ENCODE results near the gene NTM.

The NTM gene

DNA sequence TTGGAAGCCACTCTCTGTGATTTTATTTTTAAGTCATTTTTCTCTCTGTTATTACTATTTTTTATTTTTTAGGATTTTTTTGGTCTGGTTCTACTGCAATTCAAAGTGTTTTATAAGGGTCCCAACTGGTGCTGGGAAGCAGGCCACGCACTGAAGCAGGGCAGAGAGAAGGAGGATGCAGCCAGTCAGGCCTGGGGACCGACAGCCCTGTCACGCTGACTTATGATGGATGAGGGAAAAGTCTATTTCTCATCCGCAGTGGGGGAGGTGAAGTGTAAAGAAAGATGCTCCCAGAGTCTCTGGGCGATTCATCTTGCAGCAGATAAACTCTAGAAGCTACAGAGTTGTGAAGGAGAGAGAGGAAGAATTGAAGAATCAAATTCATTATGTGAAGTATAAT, 191.6 kb downstream of the NTM start:
- DNase-seq: no peak

DNA sequence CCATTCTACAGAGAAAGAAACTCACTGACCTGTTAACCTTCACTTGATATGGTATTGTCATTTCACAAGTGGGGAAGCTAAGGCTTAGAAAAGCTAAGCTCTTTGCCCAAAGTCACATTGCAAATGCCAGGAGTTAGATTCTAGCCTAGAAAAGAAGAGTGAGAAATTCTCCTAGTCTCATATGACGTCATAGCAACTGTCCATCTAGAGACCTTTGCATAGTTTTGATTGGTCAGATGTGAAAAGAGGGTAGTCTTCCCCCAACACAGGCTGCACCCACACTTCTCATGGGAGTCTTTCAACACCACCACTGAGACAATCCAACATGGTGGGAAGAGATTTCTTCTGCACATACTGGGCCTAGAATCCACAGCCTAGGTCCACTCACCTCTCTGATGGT, 197.9 kb downstream of the NTM start:
- DNase-seq: no peak

DNA sequence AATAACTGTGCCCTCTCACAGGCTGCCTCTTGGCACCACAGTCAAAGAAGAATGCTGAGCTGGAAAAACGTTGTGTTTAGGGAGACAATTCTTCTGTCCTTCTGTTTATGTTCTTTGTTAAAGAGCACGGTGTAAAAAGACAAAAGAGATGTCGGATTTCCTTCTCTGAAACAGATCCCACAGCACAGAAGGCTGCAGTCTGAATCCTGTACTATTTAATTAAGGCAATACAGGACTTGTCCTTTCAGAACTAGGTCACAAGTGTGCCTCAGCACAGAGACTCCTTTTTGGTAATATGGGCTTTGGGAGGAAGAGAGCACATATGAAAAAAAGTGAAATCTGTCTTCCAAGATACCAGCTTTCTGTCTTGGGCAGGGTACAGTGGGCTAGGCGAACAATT, 201.2 kb downstream of the NTM start:
- DNase-seq: no peak

DNA sequence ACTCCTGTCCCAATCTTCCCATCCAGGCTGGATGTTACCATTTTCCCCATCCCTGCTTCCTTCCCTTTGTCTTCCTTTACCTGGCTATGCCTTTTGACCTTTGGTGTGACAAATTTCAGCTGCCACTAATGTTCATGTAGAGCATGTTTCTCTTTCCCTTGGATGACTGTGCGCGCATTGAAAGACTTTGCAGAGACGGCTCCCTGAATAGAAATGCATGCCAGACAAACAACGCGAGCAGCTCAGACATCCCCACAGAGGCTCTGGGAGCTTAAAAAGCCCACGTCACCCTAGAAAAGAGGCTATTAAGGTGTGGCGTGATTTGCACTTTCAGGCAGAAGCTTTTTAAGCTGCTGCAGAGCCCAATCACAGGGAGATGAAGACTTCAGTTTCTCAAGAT, 202.0 kb downstream of the NTM start:
- DNase-seq: no peak

DNA sequence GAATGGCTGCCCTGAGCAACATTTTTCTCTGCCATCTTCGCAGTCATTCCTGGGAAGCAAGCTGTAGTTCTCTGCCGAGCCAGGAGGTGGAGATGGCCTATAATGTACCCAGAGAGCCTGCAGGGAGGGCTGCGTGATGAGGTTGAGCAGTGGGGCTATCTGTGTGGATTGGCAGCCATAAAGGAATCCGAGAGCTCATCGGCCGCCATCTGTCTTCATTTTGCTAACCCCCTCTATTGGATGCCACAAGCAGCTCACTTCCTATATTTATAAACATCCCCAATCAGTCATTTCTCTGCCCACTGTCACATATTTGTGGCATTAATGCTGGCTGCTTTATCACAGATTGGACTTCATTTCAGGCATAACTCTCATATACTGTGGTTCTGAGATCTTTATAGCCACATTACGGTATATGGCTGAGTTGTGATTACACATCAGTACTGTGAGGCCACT, 209.5 kb downstream of the NTM start:
- DNase-seq: no peak

DNA sequence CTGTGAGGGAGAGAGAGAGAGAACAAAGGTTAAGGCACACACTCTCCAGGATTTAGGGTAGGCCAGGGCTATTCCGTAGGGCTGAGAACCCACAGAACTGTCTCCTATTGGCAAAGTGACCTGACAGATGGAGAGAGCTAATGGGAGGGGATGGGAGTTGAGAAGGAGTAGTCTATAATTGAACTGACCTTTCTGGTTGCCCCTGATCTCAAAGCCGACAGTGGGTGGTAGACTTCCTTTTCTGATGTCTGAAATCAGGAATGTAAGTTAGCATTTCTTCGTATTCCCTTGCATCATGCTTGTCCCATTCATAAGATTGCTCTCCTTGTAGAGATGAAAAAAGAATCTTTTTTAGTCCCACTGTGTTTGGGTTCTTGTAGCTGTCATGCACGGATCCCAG, 210.1 kb downstream of the NTM start:
- DNase-seq: no peak

DNA sequence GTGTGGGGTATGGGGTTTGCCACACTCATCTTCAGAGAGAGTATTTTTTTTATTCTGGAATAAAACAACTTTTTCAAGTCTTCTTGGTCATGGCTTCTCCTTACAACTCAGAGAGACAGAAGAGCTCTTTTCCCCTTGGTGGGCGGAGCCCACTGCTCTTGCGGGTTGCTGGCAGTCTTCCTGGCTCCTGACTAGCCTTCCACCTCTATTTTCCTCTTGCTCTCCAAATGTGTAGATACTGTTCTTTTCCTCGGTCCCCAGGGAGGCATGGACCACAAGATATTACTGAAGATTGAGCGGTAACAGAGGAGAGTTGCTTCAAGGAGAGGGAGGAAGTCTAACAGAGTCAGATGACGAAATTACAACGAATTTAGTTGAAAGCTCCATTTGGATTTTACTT, 210.6 kb downstream of the NTM start:
- no peak for DNase-seq

DNA sequence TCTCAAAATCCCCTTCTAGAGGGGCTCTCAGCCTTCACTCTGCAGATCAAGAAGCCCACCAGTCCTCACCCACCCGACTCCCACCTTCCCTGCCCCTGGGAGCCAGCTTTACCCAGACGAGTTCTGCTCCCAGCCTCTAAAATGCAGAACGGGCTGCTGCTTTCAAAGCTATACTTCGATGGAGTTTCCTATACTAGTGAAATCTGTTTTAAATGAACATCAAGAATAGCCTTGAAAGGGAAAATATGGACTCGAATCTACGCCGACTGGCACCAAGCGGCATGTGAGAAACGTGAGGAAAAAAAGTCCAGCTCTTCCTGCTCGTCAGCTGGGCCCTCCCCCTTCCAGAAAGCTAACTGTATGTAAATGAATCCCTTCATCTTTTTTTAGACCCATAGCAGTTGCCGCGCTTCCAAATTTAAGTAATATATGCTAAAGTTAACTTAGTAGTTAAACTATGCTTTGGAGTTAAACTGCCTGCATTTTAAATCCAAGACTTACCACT, 211.7 kb downstream of the NTM start:
- DNase-seq: no peak

DNA sequence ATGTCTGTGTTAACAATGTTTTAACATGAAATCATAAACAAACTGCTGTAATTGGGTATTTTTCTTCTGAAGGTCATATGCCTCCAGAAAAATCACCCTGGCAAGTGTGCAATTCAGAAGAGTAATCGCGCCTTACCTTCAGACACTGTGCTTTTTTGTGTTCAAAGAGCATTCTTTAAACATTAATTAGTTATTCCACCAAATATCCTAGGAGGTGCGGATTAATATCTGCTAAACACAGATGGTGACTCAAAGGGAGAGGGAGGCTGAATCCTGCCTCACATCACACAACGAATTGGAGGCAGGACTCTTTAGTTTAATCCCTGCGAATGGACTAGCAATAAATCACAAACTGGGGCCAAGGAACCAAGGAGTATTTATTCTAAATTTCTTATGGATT, 213.0 kb downstream of the NTM start:
- no peak for DNase-seq

DNA sequence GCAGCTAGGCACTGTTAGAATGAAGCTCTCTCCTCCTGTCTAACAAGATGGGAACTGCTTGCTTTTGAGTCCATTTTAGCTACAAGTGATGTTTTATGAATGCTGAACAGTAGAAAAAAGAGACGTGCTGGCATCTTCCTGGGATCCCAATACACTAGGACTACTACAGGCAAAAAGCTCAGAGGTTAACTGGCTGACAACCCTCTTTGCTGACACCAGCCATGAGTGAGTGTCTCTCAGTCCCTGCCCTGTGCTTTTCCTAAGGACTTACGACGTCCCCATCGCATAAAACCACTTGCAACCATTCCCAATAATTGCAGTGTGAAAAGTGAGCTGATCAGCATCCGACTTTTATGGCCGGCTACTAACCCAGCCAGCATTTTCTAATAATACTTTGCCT, 213.5 kb downstream of the NTM start:
- DNase-seq: no peak

DNA sequence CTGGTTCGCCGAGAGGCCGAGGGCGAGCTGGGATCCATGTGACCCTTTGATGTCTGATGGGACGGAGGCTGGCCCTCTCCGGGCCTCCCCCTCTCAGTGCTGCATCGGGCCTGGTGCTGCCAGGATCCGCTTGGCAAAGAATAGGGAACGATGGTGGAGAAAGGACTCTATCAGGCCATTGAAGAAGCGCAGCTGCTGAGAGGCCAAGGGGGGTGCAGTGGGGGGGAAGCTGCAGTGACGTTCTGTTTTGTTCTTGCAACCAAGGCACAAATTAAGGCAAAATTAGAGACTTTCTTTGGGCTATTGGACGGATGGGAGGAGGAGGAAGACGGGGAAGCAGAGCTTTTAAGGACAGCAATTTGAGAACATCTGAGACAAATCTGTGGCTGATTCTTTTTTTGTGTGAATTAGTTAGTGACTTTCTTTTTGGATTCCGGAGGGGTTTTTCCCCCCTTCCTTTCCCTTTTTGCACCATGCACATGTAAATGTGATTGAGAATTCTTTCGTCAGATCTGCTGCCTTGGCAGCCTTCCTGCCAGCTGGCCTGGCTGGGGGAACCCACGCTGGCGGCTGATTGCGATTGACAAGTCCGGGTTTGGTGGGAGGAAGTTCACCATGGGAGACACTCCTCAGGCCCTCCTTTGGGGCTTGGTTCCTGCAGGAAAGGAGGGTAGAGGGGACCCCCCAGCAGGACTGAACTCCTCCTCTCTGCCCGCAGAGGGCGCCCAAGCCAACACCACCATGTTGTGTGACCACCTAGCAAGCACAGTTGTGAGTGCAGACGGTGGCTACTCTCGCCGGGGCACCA, 214.6 kb downstream of the NTM start:
- DNase-seq: no peak

DNA sequence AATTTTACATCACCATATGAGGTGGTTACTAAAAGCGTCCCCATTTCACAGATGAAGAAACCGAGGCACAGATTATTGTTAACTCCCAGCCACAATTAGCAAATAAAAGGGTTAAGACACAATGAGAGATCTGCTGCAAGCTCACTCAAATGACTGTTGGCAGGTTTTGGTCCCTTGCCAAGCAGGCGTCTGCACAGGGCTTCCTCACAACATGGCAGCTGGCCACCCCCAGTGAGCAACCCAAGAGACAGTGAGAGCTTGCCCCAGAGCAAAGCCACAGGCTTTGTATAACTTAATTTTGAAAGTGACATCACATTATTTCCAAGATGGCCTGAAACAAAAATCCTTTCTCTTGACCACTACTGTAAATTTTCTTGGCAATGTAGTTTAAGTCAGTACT, 217.6 kb downstream of the NTM start:
- DNase-seq: no peak

DNA sequence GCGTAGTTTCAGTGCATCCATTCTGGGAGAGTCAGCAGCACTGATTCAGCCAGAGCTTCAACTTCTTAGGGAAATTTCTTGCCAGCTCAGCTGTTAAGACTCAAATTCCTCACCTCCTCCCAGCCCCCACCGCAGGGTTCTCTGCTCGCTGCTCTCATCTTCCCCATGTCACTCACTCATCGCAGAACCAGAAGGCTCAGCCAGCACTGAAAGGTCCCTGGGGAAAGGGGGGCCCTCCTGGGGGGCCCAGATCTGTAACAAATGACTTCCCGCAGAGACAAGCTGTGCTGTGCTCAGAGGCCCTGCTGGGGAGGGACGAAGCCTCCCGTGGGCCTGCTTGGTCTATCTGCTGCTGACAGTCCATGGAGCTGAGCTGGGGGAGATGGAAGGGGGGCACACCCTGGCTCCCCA, 220.6 kb downstream of the NTM start:
- DNase-seq: no peak

DNA sequence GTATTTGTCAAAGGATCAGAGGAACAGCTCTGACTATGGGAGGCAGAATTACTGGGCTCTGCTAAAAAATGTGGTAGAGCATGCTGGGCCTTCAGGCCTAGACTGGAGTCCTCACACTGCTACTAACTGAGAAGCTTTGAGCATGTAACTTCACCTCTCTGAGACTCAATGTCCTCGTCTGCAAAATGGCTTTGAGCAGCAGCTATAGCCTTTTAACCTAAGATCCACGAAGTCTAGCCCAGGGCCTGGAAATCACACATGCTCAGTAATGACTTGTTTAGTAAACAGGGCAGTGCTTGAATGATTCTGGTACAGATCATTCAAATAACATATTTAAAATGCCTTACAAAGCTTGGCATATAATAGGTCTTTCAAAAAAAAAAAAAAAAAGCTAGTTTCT, 221.7 kb downstream of the NTM start:
- DNase-seq: no peak

DNA sequence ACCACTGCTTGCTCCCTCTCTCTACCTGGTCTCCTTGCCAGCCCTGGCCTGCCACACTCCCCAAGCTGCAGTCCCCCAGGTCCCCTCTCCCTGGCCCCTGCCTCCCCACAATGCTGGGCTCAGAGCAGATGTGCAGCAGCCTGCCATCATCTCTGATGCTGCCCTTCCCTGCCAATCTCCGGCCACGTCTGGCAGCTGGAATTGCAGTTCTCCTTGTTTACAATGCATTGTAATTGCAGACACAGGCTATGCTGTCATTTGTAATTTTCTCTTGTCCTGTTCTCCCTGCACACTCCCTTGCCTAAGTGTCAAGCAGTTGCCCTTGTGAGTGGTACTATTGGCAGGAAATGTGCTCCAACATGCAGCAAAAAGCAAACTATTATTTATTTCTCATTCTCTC, 222.3 kb downstream of the NTM start:
- DNase-seq: no peak

DNA sequence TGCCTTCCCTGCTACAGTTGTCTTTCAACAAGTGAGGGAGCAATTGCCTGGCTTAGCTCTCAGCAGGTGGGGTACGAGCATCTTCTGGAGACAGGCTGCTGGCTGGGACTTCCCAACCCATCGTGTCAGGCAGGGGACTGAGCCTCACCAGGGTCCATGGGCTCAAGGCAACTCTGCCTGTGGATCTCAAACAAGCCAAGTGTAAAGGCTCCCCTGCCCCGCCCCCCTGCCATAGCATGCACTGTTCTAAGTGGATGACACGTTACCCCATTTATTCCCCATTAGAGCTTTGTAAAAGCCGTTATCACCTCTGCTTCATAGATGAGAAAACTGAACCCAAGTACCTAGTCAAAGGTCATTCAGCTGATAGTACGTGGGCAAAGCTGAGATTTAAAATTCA, 222.9 kb downstream of the NTM start:
- no peak for DNase-seq

DNA sequence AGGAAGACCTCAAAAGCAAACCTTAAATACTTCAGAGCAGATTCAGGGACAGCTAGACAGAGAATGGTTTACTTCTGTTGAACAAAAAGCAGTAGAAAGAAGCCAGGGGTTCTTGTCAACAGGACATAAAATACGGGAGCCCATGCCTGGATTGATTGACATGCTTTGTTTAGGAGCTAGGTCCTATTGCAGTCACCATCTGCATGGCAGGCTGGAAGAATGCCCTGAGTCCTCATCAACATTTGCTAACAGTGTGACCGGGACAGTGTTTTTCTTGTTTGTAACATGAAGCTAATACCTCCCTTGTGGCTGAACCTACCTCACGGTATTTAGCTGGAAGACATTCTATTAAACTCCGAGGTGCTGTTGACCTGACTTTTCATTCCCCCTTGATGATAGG, 225.4 kb downstream of the NTM start:
- DNase-seq: no peak

DNA sequence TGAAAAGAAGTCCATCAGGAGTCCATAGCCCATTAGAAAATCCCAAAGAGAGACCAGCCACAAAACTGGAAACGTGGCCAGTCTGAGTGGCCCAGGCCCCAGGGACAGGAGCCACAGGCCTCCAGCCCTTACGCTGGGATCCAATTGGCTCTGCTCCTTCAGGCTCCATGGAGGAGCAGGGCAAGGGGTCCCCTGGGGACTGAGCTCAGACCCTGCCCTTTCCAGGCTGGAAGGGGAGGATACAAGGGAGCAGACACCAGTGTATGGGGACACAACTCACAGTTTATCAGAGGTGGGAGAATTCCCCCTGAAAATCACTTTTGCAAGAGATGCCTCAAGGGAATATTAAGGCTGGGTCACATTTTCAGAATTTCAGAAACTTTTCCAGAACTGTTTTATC, 227.5 kb downstream of the NTM start:
- DNase-seq: no peak

DNA sequence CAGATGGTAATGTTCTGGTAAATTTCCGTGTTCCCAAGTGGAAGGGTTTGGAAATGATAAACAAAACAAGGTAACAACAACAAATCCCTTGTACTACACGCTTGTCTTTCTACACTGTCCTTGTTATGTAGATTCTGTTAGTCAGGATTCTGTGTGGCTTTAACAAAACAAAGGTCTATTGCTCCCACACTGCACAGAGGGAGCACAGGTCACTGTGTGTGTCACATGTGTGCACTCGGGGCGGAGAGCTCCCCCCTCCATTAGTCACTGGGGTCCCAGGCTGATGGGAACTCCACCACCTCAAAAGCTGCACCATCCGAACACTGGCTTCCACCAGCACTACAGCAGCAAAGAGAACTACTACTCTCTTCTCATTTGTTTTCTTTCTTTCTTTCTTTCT, 227.9 kb downstream of the NTM start:
- no peak for DNase-seq

DNA sequence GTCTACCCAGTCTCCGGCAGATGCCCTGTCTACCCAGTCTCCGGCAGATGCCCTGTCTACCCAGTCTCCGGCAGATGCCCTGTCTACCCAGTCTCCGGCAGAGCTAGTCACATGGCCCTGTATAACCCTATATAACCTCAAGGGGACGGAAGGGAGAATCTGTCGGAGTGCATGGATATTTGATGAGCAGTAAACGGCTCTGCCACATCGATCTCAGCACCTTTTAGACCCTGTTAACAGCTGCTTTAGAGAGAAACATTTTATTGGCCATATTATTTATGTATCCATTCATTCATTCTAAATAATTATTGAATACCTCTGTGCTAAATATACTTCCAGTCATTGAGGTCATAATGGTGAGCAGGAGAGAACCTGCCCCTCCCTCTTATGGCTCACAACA, 228.9 kb downstream of the NTM start:
- no peak for DNase-seq

DNA sequence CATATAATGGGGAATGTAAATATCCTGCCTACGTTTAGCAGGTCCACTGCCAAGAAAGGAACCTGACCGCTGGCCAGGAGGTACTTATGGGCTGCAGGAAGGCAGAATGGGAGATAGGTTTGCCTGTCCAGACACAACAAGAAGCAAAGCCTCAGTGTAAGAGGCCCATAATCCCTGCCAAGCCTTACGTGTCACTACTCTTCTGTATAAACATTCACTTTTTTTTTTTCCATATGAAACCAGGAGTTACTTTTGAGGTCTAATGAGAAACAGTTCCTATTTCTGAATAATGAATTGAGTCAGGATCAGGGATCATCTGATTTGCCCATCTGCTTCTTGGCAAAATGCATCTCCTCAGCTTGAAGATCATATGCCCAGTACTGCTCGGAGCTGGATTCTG, 230.2 kb downstream of the NTM start:
- no peak for DNase-seq

DNA sequence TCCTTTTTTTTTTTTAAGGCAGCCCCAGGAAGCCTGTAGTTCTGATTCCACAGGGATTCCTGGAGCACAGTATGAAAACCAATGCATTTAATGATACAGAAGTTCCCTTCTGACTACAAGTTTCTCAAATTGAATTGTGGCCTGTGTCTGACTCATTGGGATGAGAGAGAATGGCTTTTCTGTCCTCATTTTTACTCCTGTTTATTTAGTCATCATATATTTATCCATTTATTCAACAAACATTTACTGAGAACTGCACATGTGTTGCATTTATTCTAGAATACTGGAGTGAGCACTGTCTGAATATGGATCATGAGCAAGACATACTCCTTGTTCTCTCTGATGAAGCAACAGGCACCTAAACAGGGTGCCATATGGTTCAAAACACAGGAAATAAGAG, 231.2 kb downstream of the NTM start:
- no peak for DNase-seq

DNA sequence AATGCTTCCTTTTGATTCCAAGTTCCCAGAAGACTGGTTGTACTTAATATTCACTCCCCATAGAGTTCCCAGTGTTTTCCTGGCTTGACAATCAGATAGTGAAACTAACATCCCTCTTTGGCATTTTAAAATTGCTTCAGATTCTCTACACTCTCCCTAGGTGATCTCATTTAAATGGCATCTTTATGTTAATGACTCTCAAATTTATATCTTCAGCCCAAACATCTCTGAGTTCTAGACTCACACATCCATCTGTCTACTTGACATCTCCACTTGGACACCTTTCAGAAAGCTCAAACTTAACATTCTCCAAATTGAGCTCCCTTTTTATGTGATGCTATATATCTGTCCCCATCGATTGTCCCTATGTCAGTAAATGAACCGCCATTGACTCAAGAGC, 232.0 kb downstream of the NTM start:
- no peak for DNase-seq

DNA sequence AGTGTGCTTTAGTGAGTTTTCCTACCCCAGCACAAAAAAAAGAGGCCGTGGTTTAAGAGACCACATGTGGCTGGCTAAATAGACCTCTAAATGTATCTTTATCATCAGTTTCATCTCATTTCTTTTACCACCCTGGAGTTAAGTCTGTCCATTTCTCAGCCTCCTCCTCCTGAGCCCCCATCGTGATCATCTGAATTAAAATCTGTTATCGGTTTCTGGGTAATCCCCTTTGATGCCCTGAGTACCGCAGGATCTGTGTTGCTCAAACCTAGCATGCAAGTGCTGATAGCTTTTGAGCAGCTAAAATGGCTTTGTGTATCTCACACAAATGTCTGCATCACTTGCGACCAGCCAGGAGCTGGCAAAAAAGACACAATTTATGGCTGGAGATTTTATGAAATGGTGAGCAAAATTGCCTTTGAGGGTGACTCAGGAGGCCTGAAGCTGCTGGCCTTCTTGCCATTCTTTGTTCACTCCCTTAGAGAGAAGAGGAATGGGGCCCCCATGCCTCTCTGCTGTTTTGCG, 236.5 kb downstream of the NTM start:
- no peak for DNase-seq

DNA sequence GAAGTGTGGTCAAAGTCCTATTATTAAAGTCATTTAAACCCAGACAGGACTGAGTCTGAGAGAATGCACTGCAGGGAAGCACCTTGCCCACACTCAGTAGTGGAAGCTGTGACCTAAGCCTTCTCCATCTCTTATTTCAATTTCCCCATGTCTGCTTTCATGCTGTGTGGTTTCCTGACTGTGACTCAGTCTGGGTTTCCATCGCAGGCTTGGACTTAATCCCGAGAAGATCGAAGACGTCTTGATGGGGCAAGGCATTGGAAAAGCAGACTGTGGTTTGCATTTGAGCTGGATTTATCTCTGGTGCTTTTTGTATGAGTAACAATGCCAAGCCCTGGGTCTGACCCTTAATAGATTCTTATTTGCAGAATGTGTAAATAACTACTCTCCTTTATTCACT, 238.9 kb downstream of the NTM start:
- no peak for DNase-seq

All from CD4-positive, alpha-beta T cell treated with Interleukin-17A for 4 hours (primary cell).